Measurements from ENCODE around the gene MYOG.

- TF ChIP-seq, protein P1, sequence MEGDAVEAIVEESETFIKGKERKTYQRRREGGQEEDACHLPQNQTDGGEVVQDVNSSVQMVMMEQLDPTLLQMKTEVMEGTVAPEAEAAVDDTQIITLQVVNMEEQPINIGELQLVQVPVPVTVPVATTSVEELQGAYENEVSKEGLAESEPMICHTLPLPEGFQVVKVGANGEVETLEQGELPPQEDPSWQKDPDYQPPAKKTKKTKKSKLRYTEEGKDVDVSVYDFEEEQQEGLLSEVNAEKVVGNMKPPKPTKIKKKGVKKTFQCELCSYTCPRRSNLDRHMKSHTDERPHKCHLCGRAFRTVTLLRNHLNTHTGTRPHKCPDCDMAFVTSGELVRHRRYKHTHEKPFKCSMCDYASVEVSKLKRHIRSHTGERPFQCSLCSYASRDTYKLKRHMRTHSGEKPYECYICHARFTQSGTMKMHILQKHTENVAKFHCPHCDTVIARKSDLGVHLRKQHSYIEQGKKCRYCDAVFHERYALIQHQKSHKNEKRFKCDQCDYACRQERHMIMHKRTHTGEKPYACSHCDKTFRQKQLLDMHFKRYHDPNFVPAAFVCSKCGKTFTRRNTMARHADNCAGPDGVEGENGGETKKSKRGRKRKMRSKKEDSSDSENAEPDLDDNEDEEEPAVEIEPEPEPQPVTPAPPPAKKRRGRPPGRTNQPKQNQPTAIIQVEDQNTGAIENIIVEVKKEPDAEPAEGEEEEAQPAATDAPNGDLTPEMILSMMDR (IDR thresholded peaks at IDR 0.05; ENCODE audit: poor library complexity): no peak
- TF ChIP-seq EZH2phosphoT487 (IDR thresholded peaks at IDR 0.05; ENCODE audit: low read depth, severe bottlenecking, unreplicated experiment) (no peak), EZH2 (IDR thresholded peaks at IDR 0.05; ENCODE audit: borderline replicate concordance) (no peak)
Measured at GRCh38 chr1:203058676-203058935, 27.2 kb downstream of the MYOG start.
